Thyroid gland (tissue), 4 donors: Measurements from ENCODE around the gene SLC4A4. TPM values are rescaled to one million over a fixed set of nuclear protein-coding genes. Genes with fewer than 3 reads are reported as not detected.

Experiments
- DNase-seq, 2 donors: peaks; one replicate each; pipeline ENCODE4 v3.0.0-alpha.2; 2019
- H3K27ac ChIP-seq, 3 donors: fragments of 200-600 bp; sonication (generic); 1 replicate in 2 of 3; 2 replicates in 1 of 3; pipeline ENCODE4 v1.5.1; 2016 to 2019; ENCODE audit warnings: mild to moderate bottlenecking in 1 of 3, moderate library complexity in 1 of 3
- H3K27me3 ChIP-seq: fragments of 200-600 bp; sonication (generic); one replicate; pipeline ENCODE4 v1.5.1; 2019
- H3K36me3 ChIP-seq, 2 donors: fragments of 200-600 bp; sonication (generic); one replicate each; pipeline ENCODE4 v1.5.1; 2016 to 2019
- H3K4me1 ChIP-seq, 2 donors: fragments of 200-600 bp; sonication (generic); one replicate each; pipeline ENCODE4 v1.5.1; 2017 to 2019
- H3K4me3 ChIP-seq, 3 donors: fragments of 200-600 bp; sonication (generic); replicated peaks in 1 of 3; 1 replicate in 2 of 3; 2 replicates in 1 of 3; pipeline ENCODE4 v1.5.1; 2016; ENCODE audit warnings: mild to moderate bottlenecking in 1 of 3
- H3K9me3 ChIP-seq: fragments of 200-600 bp; sonication (generic); one replicate; pipeline ENCODE4 v1.5.1; 2017
- CTCF ChIP-seq, 6 experiments: fragments of 200-600 bp in 3 of 6; fragments of 450-650 bp in 3 of 6; sonication (generic) in 3 of 6; IDR thresholded peaks; one replicate each; pipeline ENCODE4 v1.5.1; 2016 to 2019; ENCODE audit warnings: antibody characterized with exemption in 6 of 6, mild to moderate bottlenecking in 2 of 6, inconsistent platforms in 1 of 6, moderate library complexity in 1 of 6
- POLR2A ChIP-seq, 2 donors: fragments of 450-650 bp; IDR thresholded peaks; one replicate each; pipeline ENCODE4 v1.6.1; 2017; ENCODE audit warnings: antibody characterized with exemption in 2 of 2, mild to moderate bottlenecking in 2 of 2, moderate library complexity in 1 of 2
- WGBS, 2 donors: methylation state at CpG; one replicate each; pipeline ENCODE4 v1.1.5; 2017; 5-methylcytosine and 5-hydroxymethylcytosine counted together
- intact Hi-C: fragments of 100-400 bp; cut with DNase I; formaldehyde crosslinking; loops from one replicate; pipeline ENCODE4 v1.15.1; 2023
- total RNA-seq, 4 donors: library from RNA; depleted of rRNA; stranded (reverse); fragments of >200 nt; gene quantifications; one replicate each; pipeline ENCODE4 v1.2.3, GENCODE V29; 2016

Gene SLC4A4
- total RNA-seq, 4 donors from 2014 or later = 39.8 to 90.7 (median 72.8) TPM

DNA sequence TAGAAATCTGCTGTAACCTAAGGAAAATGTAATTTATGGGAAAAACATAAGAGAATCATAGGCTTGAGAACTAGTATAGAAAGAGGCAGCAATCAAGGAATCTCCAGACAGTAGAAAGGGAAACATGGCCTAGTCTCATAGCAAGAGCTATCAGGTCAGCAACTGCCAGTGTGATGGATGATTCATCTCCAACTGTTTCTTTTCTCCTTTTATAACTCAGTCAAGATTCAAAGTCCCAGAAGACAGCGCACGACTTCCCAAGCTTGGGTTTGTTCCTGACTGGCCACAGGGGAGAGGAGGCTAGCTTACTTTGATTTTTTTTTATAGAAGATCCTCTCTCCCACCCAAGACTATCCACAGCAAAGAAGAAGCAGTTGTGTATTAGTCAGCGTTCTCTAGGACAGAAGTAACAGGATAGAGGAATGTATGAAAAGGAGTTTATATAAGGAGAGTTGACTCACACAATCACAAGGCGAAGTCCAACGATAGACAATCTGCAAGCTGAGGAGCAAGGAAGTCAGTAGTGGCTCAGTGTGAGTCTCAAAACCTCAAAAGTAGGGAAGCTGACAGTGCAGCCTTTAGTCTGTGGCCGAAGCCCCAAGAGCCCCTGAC lies 263.6 kb downstream of the SLC4A4 start:
- no peaks in the 10 kb centered on the region for H3K36me3 ChIP-seq
- no peaks in the 10 kb centered on the region for H3K27me3 ChIP-seq
- intact Hi-C loops = no loop called here
- no peaks in the 10 kb centered on the region for H3K9me3 ChIP-seq
- H3K27ac ChIP-seq = no peak overlapping the region
- no peaks in the 10 kb centered on the region for H3K4me1 ChIP-seq
- H3K4me3 ChIP-seq = no peak overlapping the region
- WGBS, 2 donors = 81 to 90% methylated on average over 6 of the region's 6 CpGs
- no peak for TF ChIP-seq CTCF (IDR thresholded peaks at IDR 0.05)
- TF ChIP-seq POLR2A (IDR thresholded peaks at IDR 0.05) = no peak
- DNase-seq = no peak

DNA sequence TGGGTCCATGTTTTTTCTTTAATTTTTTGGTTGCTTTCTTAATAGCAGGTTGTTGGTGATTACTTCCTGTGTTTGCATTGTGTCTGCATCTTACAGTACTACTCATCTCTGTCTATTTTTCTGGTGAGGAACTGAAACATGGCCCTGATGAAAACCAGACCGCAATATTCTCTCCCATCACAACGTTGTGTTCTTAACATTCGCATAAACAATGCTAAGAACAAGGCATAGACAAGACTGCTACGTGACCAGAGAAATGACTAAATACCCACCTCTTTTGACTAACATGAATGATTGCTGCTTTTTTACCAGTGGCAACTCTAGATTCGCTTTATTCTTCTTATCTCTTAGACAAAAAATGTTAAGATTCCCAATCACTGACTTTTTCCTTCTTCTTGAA lies 266.0 kb downstream of the SLC4A4 start:
- H3K4me3 ChIP-seq = no peak overlapping the region
- peaks cover 0 to 7% of the 10 kb centered on the region in 2 donors for H3K4me1 ChIP-seq
- DNase-seq = no peak
- H3K27ac ChIP-seq = no peak overlapping the region
- no peaks in the 10 kb centered on the region for H3K9me3 ChIP-seq
- no peaks in the 10 kb centered on the region for H3K27me3 ChIP-seq
- no peaks in the 10 kb centered on the region for H3K36me3 ChIP-seq
- 87 to 89% methylated on average over 5 of the region's 5 CpGs for WGBS, 2 donors
- intact Hi-C loops = no loop called here
- TF ChIP-seq CTCF (IDR thresholded peaks at IDR 0.05) = no peak
- no peak for TF ChIP-seq POLR2A (IDR thresholded peaks at IDR 0.05)

DNA sequence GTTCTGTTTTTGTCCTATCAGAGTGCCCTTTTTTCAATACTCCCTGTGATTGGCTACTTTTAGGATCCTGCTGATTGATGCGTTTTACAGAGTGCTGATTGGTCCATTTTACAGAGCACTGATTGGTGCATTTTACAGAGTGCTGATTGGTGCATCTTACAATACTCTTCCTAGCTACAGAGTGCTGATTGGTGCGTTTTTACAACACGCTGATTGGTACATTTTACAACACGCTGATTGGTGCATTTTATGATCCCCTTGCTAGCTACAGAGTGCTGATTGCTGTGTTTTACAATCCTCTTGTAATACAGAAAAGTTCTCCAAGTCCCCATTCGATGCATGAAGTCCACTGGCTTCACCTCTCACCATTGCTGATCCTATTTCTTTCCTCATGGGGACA lies 268.3 kb downstream of the SLC4A4 start:
- TF ChIP-seq CTCF (IDR thresholded peaks at IDR 0.05) = no peak
- TF ChIP-seq POLR2A (IDR thresholded peaks at IDR 0.05) = no peak
- intact Hi-C loops = no loop called here
- H3K4me1 ChIP-seq = peaks cover 0 to 7% of the 10 kb centered on the region in 2 donors
- 73 to 94% methylated on average over 5 of the region's 5 CpGs for WGBS, 2 donors
- no peaks in the 10 kb centered on the region for H3K27me3 ChIP-seq
- no peak overlapping the region for H3K4me3 ChIP-seq
- no peaks in the 10 kb centered on the region for H3K36me3 ChIP-seq
- H3K9me3 ChIP-seq = no peaks in the 10 kb centered on the region
- H3K27ac ChIP-seq = no peak overlapping the region
- no peak for DNase-seq

DNA sequence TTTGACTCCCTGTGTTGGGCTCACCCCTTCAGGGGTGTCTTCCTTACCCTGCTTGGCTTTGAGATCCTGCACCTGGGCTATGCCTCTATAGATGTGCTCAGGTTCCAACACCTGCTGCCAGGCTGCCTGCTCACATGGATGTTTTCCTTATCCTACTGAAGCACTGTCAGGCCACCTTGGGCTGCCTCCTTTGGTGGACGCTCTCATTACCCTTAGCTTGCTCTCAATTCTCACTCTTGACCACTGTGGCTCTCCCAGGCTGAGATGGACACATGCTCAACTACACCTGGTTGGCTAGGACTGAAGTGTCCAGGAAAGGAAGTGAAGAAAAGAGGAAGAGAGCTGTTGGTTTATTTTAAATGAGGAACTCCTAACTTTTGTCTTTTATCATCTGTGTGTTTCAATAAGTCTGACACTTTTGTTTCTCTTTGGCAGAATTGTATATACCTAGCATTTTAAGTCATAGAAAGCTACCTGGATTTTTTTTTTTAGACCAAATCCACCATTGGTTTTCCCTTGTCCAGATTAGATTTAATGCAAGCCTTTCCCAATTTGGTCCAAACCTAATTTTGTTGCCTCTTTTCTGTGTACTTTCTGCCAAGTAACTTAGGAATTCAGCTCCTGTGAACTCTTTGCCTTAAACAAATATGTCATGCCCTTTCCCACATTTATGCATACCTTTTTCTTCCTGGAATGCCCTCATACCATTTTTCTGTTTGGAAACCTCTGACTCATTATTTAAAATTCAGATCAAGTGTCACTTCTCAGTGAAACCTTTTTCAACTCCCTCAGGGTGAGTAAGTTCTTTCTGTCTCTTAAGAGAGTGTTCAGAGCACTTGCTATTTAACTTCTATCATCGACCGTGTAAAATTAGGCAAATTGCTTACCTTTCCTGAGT lies 269.2 kb downstream of the SLC4A4 start:
- no peak for DNase-seq
- no peak for TF ChIP-seq POLR2A (IDR thresholded peaks at IDR 0.05)
- no peak for TF ChIP-seq CTCF (IDR thresholded peaks at IDR 0.05)
- 35 to 61% methylated on average over 3 of the region's 3 CpGs for WGBS, 2 donors
- intact Hi-C loops = no loop called here
- Histone ChIP-seq H3K27me3 (no peaks in the 10 kb centered on the region), H3K27ac (peak overlapping the region in 1 of 3 donors; percentile 13), H3K36me3 (no peaks in the 10 kb centered on the region), H3K9me3 (no peaks in the 10 kb centered on the region), H3K4me3 (no peak overlapping the region), H3K4me1 (peaks cover 0 to 7% of the 10 kb centered on the region in 2 donors)

DNA sequence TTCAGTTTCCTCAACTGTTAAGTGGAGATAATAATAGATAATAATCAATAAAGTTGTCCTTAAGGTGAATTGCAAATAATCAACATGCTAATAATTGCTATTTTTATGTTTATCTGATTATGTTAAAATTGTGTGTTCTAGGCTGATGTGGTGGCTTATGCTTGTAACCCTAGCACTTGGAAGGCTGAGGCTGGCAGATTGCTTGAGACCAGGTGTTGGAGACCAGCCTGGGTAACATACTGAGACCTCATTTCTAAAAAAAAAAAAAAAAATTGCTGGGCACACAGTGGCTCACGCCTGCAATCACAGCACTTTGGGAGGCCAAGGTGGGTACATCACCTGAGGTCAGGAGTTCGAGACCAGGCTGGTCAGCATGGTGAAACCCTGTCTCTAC lies 269.9 kb downstream of the SLC4A4 start:
- intact Hi-C loops = no loop called here
- Histone ChIP-seq H3K27me3 (no peaks in the 10 kb centered on the region), H3K4me3 (no peak overlapping the region), H3K36me3 (no peaks in the 10 kb centered on the region), H3K27ac (peak overlapping the region in 1 of 3 donors; percentile 13), H3K9me3 (no peaks in the 10 kb centered on the region), H3K4me1 (peaks cover 0 to 7% of the 10 kb centered on the region in 2 donors)
- WGBS, 2 donors = 47 to 68% methylated on average over 2 of the region's 2 CpGs
- DNase-seq = no peak
- no peak for TF ChIP-seq POLR2A (IDR thresholded peaks at IDR 0.05)
- TF ChIP-seq CTCF (IDR thresholded peaks at IDR 0.05) = no peak
